Adrenal gland (tissue), 5 donors: Measurements from ENCODE around the gene KIZ.

ENCODE experiments used
- POLR2A ChIP-seq, 2 donors: fragments of 450-650 bp; IDR thresholded peaks; one replicate each; pipeline ENCODE4 v1.6.1; 2017; ENCODE audit warnings: antibody characterized with exemption in 2 of 2, mild to moderate bottlenecking in 2 of 2, moderate library complexity in 1 of 2
- TF ChIP-seq, protein P1 (sequence below), 6 experiments: fragments of 450-650 bp in 4 of 6; fragments of 200-600 bp in 2 of 6; sonication (generic) in 1 of 6; IDR thresholded peaks; 1 replicate in 5 of 6; 2 replicates in 1 of 6; pipeline versions ENCODE4 v1.5.1 to v1.8.0; 2016 to 2021; ENCODE audit warnings: antibody characterized with exemption in 6 of 6, mild to moderate bottlenecking in 2 of 6, moderate library complexity in 1 of 6
- donor health status: DM: no; HTN: no; CAD: no.

DNA sequence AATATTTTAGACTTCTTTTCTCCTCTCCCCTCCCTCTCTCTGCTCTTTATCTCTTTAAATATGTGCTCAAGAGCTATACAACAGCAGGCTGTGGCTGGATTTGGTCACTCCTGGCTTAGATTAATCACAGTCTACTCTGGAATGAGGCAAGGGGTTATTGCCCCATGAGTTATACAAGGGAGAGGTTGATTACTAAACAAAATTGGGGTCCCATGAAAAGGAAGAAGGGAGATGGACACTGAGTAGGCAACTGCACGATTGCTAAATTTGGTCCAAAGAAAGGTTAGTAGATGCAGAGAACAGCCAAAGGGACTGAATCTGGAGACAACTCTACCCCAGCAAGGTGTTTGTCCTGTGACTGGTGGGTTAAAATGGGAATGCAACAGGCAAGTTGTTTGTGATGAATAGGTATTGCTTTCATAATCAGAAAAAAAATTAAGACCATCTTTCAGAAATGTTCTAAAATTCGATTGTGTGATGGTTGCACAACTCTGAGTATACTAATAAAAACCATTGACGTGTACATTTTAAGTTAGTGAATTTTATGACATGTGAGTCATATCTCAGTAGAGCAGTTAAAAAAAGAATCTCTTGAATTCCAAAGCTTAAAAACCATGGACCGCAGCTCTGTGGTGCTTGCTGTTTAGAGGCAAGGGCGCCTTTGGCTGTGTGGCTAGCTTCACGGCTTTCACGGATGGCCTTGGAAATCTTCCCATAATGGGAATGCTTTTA, 57.1 kb downstream of the KIZ start:
- no peak for TF ChIP-seq POLR2A (IDR thresholded peaks at IDR 0.05)
- TF ChIP-seq, protein P1, sequence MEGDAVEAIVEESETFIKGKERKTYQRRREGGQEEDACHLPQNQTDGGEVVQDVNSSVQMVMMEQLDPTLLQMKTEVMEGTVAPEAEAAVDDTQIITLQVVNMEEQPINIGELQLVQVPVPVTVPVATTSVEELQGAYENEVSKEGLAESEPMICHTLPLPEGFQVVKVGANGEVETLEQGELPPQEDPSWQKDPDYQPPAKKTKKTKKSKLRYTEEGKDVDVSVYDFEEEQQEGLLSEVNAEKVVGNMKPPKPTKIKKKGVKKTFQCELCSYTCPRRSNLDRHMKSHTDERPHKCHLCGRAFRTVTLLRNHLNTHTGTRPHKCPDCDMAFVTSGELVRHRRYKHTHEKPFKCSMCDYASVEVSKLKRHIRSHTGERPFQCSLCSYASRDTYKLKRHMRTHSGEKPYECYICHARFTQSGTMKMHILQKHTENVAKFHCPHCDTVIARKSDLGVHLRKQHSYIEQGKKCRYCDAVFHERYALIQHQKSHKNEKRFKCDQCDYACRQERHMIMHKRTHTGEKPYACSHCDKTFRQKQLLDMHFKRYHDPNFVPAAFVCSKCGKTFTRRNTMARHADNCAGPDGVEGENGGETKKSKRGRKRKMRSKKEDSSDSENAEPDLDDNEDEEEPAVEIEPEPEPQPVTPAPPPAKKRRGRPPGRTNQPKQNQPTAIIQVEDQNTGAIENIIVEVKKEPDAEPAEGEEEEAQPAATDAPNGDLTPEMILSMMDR (IDR thresholded peaks at IDR 0.05) = no peak
